NCI-H226 (cell line): ENCODE data around the gene HOXC4.
A peak's percentile ranks its signal among the peaks of the same experiment; 100 is the strongest.

Experiments used
- DNase-seq: peaks from one replicate; pipeline ENCODE4 v3.0.0-alpha.2; 2015

HOXC4 gene

GRCh38 chr12:54029529-54030441 lies 23.9 kb upstream of the HOXC4 start:
- no peak for DNase-seq

GRCh38 chr12:54030442-54030801 lies 23.2 kb upstream of the HOXC4 start:
- DNase-seq: no peak

- no peak for DNase-seq
Observed at GRCh38 chr12:54030889-54031471, 22.7 kb upstream of the HOXC4 start.

GRCh38 chr12:54031480-54031879 lies 22.2 kb upstream of the HOXC4 start:
- DNase-seq: no peak

GRCh38 chr12:54032086-54032619 lies 21.5 kb upstream of the HOXC4 start:
- no peak for DNase-seq

- peak; percentile 54 for DNase-seq
Observed at GRCh38 chr12:54032627-54033100, 21.0 kb upstream of the HOXC4 start, which contains the start of gene HOXC5. TSS of gene HOXC5 (plus strand) at chr12:54033050. CDS start at chr12:54033123, 73 bp downstream.

- DNase-seq: no peak
Observed at GRCh38 chr12:54033106-54033979, 20.3 kb upstream of the HOXC4 start.

GRCh38 chr12:54033980-54034784 lies 19.5 kb upstream of the HOXC4 start:
- no peak for DNase-seq

- DNase-seq: no peak
Observed at GRCh38 chr12:54034785-54035310, 18.8 kb upstream of the HOXC4 start.

- no peak for DNase-seq
Observed at GRCh38 chr12:54035568-54036264, 17.9 kb upstream of the HOXC4 start.

- DNase-seq: peak; percentile 68
Observed at GRCh38 chr12:54036620-54037359, 16.8 kb upstream of the HOXC4 start.

- DNase-seq: no peak
Observed at GRCh38 chr12:54037360-54038283, 16.0 kb upstream of the HOXC4 start.

- DNase-seq: no peak
Observed at GRCh38 chr12:54038284-54038870, 15.3 kb upstream of the HOXC4 start.

- DNase-seq: no peak
Observed at GRCh38 chr12:54038871-54039414, 14.7 kb upstream of the HOXC4 start.

- DNase-seq: no peak
Observed at GRCh38 chr12:54039417-54040147, 14.1 kb upstream of the HOXC4 start.

- no peak for DNase-seq
Observed at GRCh38 chr12:54040148-54040494, 13.5 kb upstream of the HOXC4 start.

- DNase-seq: peak; percentile 19
Observed at GRCh38 chr12:54040648-54041047, 13.0 kb upstream of the HOXC4 start.
